ENCODE data around the gene MBNL3.

GRCh38 chrX:132442691-132443090 is 46.1 kb downstream of the MBNL3 start:
- TF ChIP-seq EZH2phosphoT487 (conservative IDR thresholded peaks at IDR 0.05; ENCODE audit: low read length): no peak
- TF ChIP-seq, protein P1, sequence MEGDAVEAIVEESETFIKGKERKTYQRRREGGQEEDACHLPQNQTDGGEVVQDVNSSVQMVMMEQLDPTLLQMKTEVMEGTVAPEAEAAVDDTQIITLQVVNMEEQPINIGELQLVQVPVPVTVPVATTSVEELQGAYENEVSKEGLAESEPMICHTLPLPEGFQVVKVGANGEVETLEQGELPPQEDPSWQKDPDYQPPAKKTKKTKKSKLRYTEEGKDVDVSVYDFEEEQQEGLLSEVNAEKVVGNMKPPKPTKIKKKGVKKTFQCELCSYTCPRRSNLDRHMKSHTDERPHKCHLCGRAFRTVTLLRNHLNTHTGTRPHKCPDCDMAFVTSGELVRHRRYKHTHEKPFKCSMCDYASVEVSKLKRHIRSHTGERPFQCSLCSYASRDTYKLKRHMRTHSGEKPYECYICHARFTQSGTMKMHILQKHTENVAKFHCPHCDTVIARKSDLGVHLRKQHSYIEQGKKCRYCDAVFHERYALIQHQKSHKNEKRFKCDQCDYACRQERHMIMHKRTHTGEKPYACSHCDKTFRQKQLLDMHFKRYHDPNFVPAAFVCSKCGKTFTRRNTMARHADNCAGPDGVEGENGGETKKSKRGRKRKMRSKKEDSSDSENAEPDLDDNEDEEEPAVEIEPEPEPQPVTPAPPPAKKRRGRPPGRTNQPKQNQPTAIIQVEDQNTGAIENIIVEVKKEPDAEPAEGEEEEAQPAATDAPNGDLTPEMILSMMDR (IDR thresholded peaks at IDR 0.05; ENCODE audit: insufficient read depth, low read length, poor library complexity, severe bottlenecking): no peak

All from SU-DHL-6 (cell line).